HFFc6 (cell line): ENCODE results near the gene MED13L. TPM values are rescaled to one million over a fixed set of nuclear protein-coding genes. Genes with fewer than 3 reads are reported as not detected.

Experiments
- DNase-seq: peaks from one replicate; pipeline ENCODE4 v3.0.0-alpha.2; 2018
- H3K27ac Mint-ChIP-seq: 2 replicates; pipeline ENCODE4 v1.8.0; 2020; ENCODE audit warnings: mild to moderate bottlenecking, mixed read lengths
- H3K27me3 Mint-ChIP-seq: 2 replicates; pipeline ENCODE4 v1.8.0; 2021; ENCODE audit warnings: mild to moderate bottlenecking, moderate library complexity, mixed read lengths; ENCODE audit not compliant: insufficient read depth
- H3K36me3 Mint-ChIP-seq: 2 replicates; pipeline ENCODE4 v1.8.0; 2021; ENCODE audit warnings: low read depth, mixed read lengths
- H3K4me1 Mint-ChIP-seq: 2 replicates; pipeline ENCODE4 v1.8.0; 2020; ENCODE audit warnings: low read depth, mixed read lengths
- H3K4me3 Mint-ChIP-seq: 2 replicates; pipeline ENCODE4 v1.8.0; 2020; ENCODE audit warnings: mild to moderate bottlenecking, moderate library complexity, mixed read lengths
- H3K9me3 Mint-ChIP-seq: 2 replicates; pipeline ENCODE4 v1.8.0; 2020; ENCODE audit warnings: mild to moderate bottlenecking, mixed read lengths
- CTCF ChIP-seq: fragments of 200-600 bp; sonication (generic); IDR thresholded peaks from 2 replicates; pipeline ENCODE4 v1.5.0; 2021; ENCODE audit warnings: antibody characterized with exemption, mild to moderate bottlenecking
- total RNA-seq, 6 experiments: library from RNA; stranded (reverse); fragmentation: NEBNext Ultra II Directional; extraction: Animal tissue kit (Norgen Biotek cat#: 25700); gene quantifications; 2 replicates in 1 of 6; 3 replicates in 5 of 6; pipeline ENCODE4 v1.2.3, GENCODE V29; 2021

MED13L gene
- total RNA-seq, 6 experiments from 2014 or later: 74.5 to 84.2 (median 77.7) TPM

DNA sequence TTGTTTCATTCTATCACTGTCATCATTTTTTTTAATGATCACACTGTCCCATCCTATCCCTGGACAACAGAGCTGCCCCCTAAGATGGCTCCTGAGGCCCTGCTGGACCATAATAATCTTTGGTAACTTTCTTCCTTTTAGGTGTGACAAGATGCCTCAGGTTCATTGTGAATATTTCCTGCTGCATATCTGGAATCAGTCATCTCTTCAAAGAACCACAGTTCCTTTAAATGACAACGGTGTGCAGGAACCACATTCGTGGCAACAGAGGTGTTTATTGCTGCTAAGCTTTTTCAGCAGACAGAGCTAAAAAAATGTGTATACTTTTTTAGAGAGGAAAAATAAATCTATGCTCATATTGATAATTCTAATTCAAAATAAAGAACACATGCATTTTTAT, 312.9 kb downstream of the MED13L start:
- no peak for TF ChIP-seq CTCF
- Mint-ChIP-seq H3K4me1 (peaks cover 58% of the 10 kb centered on the region), H3K9me3 (no peaks in the 10 kb centered on the region), H3K27me3 (peaks cover 12% of the 10 kb centered on the region), H3K4me3 (peak overlapping the region; percentile 81), H3K27ac (peak overlapping the region; percentile 80), H3K36me3 (peaks cover 59% of the 10 kb centered on the region)
- DNase-seq: no peak

GRCh38 chr12:115964214-115964613, 313.3 kb downstream of the MED13L start:
- Mint-ChIP-seq H3K4me1 (peaks cover 58% of the 10 kb centered on the region), H3K27me3 (peaks cover 12% of the 10 kb centered on the region), H3K36me3 (peaks cover 57% of the 10 kb centered on the region), H3K27ac (peak overlapping the region; percentile 80), H3K9me3 (no peaks in the 10 kb centered on the region), H3K4me3 (peak overlapping the region; percentile 81)
- DNase-seq: no peak
- TF ChIP-seq CTCF: no peak

GRCh38 chr12:115962216-115962615, 315.3 kb downstream of the MED13L start:
- Mint-ChIP-seq H3K27me3 (peaks cover 9% of the 10 kb centered on the region), H3K27ac (peak overlapping the region; percentile 43; the same call in 1 of the 2 replicates), H3K9me3 (no peaks in the 10 kb centered on the region), H3K4me3 (no peak overlapping the region), H3K36me3 (peaks cover 48% of the 10 kb centered on the region), H3K4me1 (peaks cover 58% of the 10 kb centered on the region)
- no peak for DNase-seq
- no peak for TF ChIP-seq CTCF

- H3K36me3 Mint-ChIP-seq: peaks cover 42% of the 10 kb centered on the region
- H3K9me3 Mint-ChIP-seq: no peaks in the 10 kb centered on the region
- H3K4me1 Mint-ChIP-seq: peaks cover 53% of the 10 kb centered on the region
- no peak for TF ChIP-seq CTCF
- H3K27ac Mint-ChIP-seq: peak overlapping the region; percentile 61
- H3K27me3 Mint-ChIP-seq: peaks cover 6% of the 10 kb centered on the region
- peak overlapping the region; percentile 58 for H3K4me3 Mint-ChIP-seq
- DNase-seq: no peak
Observed at GRCh38 chr12:115960868-115961802, 316.4 kb downstream of the MED13L start.

DNA sequence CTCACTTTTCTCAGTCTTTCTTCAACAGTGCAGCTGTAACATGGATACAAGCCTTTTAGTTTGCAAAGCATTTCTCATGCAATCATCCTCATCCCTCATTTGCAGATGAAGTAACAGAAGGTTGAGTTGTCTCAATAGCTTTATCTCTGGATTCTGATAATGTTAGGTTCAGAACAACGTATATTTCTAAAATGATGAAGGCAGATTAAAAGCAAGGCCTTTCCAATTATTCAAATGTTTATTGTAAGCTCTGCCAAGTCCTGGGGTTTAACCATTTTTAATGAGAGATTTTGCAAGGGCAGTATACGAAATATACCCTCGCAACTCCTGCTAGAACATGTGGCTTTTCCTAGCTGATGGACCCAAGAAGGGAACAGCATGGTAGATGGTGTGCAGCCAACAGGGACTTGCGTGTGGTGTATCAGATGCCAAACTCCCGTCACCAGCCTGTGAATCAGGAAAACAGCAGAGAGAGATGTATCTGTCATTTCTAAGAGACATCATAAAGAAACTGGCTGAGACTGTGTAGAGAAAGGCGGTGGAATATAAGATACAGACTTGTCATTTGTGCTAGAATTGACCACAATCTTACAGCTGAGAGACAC, 319.7 kb downstream of the MED13L start:
- H3K4me3 Mint-ChIP-seq: no peak overlapping the region
- H3K36me3 Mint-ChIP-seq: peaks cover 28% of the 10 kb centered on the region
- TF ChIP-seq CTCF: no peak
- H3K9me3 Mint-ChIP-seq: no peaks in the 10 kb centered on the region
- peaks cover 24% of the 10 kb centered on the region for H3K4me1 Mint-ChIP-seq
- no peak for DNase-seq
- no peak overlapping the region for H3K27ac Mint-ChIP-seq
- peaks cover 4% of the 10 kb centered on the region; the same call in 1 of the 2 replicates for H3K27me3 Mint-ChIP-seq
